Testis (tissue), 3 donors: ENCODE results near the gene GPR162. TPM values are rescaled to one million over a fixed set of nuclear protein-coding genes. Genes with fewer than 3 reads are reported as not detected.

ENCODE experiments used
- DNase-seq: peaks from one replicate; pipeline ENCODE4 v3.0.0-alpha.2; 2019
- H3K27ac ChIP-seq, 2 donors: fragments of 200-600 bp; sonication (generic); one replicate each; pipeline ENCODE4 v1.5.1; 2019
- H3K27me3 ChIP-seq: fragments of 200-600 bp; sonication (generic); one replicate; pipeline ENCODE4 v1.5.1; 2019
- H3K36me3 ChIP-seq: fragments of 200-600 bp; sonication (generic); one replicate; pipeline ENCODE4 v1.5.1; 2017; ENCODE audit warnings: low read depth; ENCODE audit errors: missing control alignments
- H3K4me1 ChIP-seq: fragments of 200-600 bp; sonication (generic); one replicate; pipeline ENCODE4 v1.5.1; 2019
- H3K4me3 ChIP-seq, 2 donors: fragments of 200-600 bp; sonication (generic); one replicate each; pipeline ENCODE4 v1.5.1; 2017 to 2019
- H3K9me3 ChIP-seq: fragments of 200-600 bp; sonication (generic); one replicate; pipeline ENCODE4 v1.5.1; 2017
- CTCF ChIP-seq, 3 experiments: fragments of 450-650 bp in 2 of 3; fragments of 200-600 bp in 1 of 3; sonication (generic) in 1 of 3; IDR thresholded peaks; one replicate each; pipeline ENCODE4 v1.5.1; 2016 to 2019; ENCODE audit warnings: antibody characterized with exemption in 3 of 3, mild to moderate bottlenecking in 2 of 3, moderate library complexity in 1 of 3
- POLR2A ChIP-seq: fragments of 450-650 bp; IDR thresholded peaks from one replicate; pipeline ENCODE4 v1.6.1; 2017; ENCODE audit warnings: antibody characterized with exemption, mild to moderate bottlenecking, moderate library complexity
- WGBS, 2 donors: methylation state at CpG; one replicate each; pipeline ENCODE4 v1.1.5; 2018; 5-methylcytosine and 5-hydroxymethylcytosine counted together
- intact Hi-C: fragments of 100-400 bp; cut with DNase I; formaldehyde crosslinking; loops from one replicate; pipeline ENCODE4 v1.15.1; 2023; ENCODE audit warnings: low total_unique reads
- polyA plus RNA-seq: library from polyadenylated mRNA; stranded (reverse); fragments of 350-450 nt; fragmentation: Illumina TruSeq; extraction: RNeasy Lipid Tissue Mini Kit (QIAGEN cat#74804); gene quantifications from one replicate; pipeline ENCODE4 v1.2.3, GENCODE V29; 2014; ENCODE audit warnings: low read depth, low replicate concordance; ENCODE audit not compliant: insufficient read depth
- total RNA-seq, 2 donors: library from RNA; depleted of rRNA; stranded (reverse); fragments of >200 nt; gene quantifications; one replicate each; pipeline ENCODE4 v1.2.3, GENCODE V29; 2016

GPR162 gene
- total and polyA plus RNA-seq, 3 donors from 2014 or later: 0.94 to 2.2 (median 1.8) TPM

GRCh38 chr12:6817662-6818157, 3.9 kb upstream of the GPR162 start:
- Histone ChIP-seq H3K4me1 (peaks cover 8% of the 10 kb centered on the region), H3K27me3 (no peaks in the 10 kb centered on the region), H3K36me3 (no peaks in the 10 kb centered on the region), H3K4me3 (no peak overlapping the region), H3K9me3 (no peaks in the 10 kb centered on the region), H3K27ac (no peak overlapping the region)
- TF ChIP-seq CTCF (IDR thresholded peaks at IDR 0.05): no peak
- no peak for TF ChIP-seq POLR2A
- 74 to 81% methylated on average over 20 of the region's 20 CpGs for WGBS, 2 donors
- DNase-seq: no peak
- intact Hi-C loops: no loop called here

GRCh38 chr12:6818222-6818621, 3.4 kb upstream of the GPR162 start:
- H3K36me3 ChIP-seq: no peaks in the 10 kb centered on the region
- TF ChIP-seq POLR2A (no peak), CTCF (IDR thresholded peaks at IDR 0.05) (no peak)
- H3K27ac ChIP-seq: no peak overlapping the region
- H3K4me3 ChIP-seq: no peak overlapping the region
- 58 to 88% methylated on average over 9 to 10 of the region's 10 CpGs for WGBS, 2 donors
- no peak for DNase-seq
- peaks cover 8% of the 10 kb centered on the region for H3K4me1 ChIP-seq
- intact Hi-C loops: no loop called here
- H3K9me3 ChIP-seq: no peaks in the 10 kb centered on the region
- no peaks in the 10 kb centered on the region for H3K27me3 ChIP-seq

- intact Hi-C loops: no loop called here
- Histone ChIP-seq H3K36me3 (no peaks in the 10 kb centered on the region), H3K4me3 (no peak overlapping the region), H3K27me3 (no peaks in the 10 kb centered on the region), H3K27ac (no peak overlapping the region), H3K9me3 (no peaks in the 10 kb centered on the region), H3K4me1 (peaks cover 8% of the 10 kb centered on the region)
- WGBS, 2 donors: 80 to 89% methylated on average over 3 to 4 of the region's 5 CpGs
- TF ChIP-seq POLR2A (no peak), CTCF (IDR thresholded peaks at IDR 0.05) (no peak)
- DNase-seq: no peak
These were observed 3.0 kb upstream of the GPR162 start for GRCh38 chr12:6818645-6819044.

- peaks cover 8% of the 10 kb centered on the region for H3K4me1 ChIP-seq
- 91 to 92% methylated on average over 13 of the region's 13 CpGs for WGBS, 2 donors
- intact Hi-C loops: loop anchor here (10.0 kb wide), 1 partner anchor 45 kb away; the partner anchor contains the start of gene LAG3
These were observed 2.3 kb upstream of the GPR162 start for GRCh38 chr12:6819106-6820030.

More at GRCh38 chr12:6819106-6820030, 2.3 kb upstream of the GPR162 start:
- TF ChIP-seq POLR2A (no peak), CTCF (IDR thresholded peaks at IDR 0.05) (no peak)
- H3K4me3 ChIP-seq: no peak overlapping the region
- no peak for DNase-seq
- no peak overlapping the region for H3K27ac ChIP-seq
- H3K36me3 ChIP-seq: no peaks in the 10 kb centered on the region
- H3K9me3 ChIP-seq: no peaks in the 10 kb centered on the region
- H3K27me3 ChIP-seq: no peaks in the 10 kb centered on the region
